Spinal cord (tissue), 10 donors: ENCODE data around the gene CD93. TPM values are rescaled to one million over a fixed set of nuclear protein-coding genes. Genes with fewer than 3 reads are reported as not detected.

Experiments
- DNase-seq, 6 donors: peaks; one replicate each; pipeline versions ENCODE4 v3.0.0 to v3.0.0-alpha.2; 2013 to 2015; ENCODE audit warnings: low spot score in 6 of 6, low read depth in 4 of 6
- H3K27ac ChIP-seq: one replicate; pipeline ENCODE4 v1.5.1; 2013; ENCODE audit warnings: low read depth, low read length, control low read depth
- H3K27me3 ChIP-seq: one replicate; pipeline ENCODE4 v1.6.1; 2013; ENCODE audit warnings: low read length; ENCODE audit not compliant: control insufficient read depth, insufficient read depth
- H3K36me3 ChIP-seq: one replicate; pipeline ENCODE4 v1.6.1; 2013; ENCODE audit warnings: low read length; ENCODE audit not compliant: control insufficient read depth, insufficient read depth
- H3K4me1 ChIP-seq: one replicate; pipeline ENCODE4 v1.6.1; 2013; ENCODE audit warnings: low read length; ENCODE audit not compliant: control insufficient read depth, insufficient read depth
- H3K4me3 ChIP-seq: one replicate; pipeline ENCODE4 v1.5.1; 2013; ENCODE audit warnings: low read depth, low read length, control low read depth
- H3K9me3 ChIP-seq: one replicate; pipeline ENCODE4 v1.6.1; 2013; ENCODE audit warnings: low read length; ENCODE audit not compliant: control insufficient read depth, insufficient read depth
- WGBS: methylation state at CpG from one replicate; pipeline ENCODE4 v1.1.5; 2013; ENCODE audit warnings: missing lambda C conversion rate; ENCODE audit not compliant: insufficient coverage; 5-methylcytosine and 5-hydroxymethylcytosine counted together
- polyA plus RNA-seq, 2 donors: library from polyadenylated mRNA; unstranded; fragments of 120-200 nt; gene quantifications; one replicate each; pipeline ENCODE4 v1.2.1, GENCODE V29; 2013; ENCODE audit not compliant: insufficient read length in 2 of 2
- total RNA-seq, 2 donors: library from RNA; depleted of rRNA in 1 of 2; stranded (reverse); fragments of 120-200 nt in 1 of 2; fragments of >200 nt in 1 of 2; gene quantifications; one replicate each; pipeline versions ENCODE4 v1.2.3 to v1.2.4, GENCODE V29; 2013 to 2014
- donor health status: healthy.

CD93 gene
- total and polyA plus RNA-seq, 4 donors, result 19.6 to 54.5 (median 26.6) TPM

GRCh38 chr20:23103284-23104018 lies 17.3 kb upstream of the CD93 start:
- Histone ChIP-seq H3K27me3 (no peaks in the 10 kb centered on the region), H3K4me3 (no peak overlapping the region), H3K4me1 (peaks cover 5% of the 10 kb centered on the region), H3K9me3 (no peaks in the 10 kb centered on the region), H3K36me3 (no peaks in the 10 kb centered on the region), H3K27ac (no peak overlapping the region)
- WGBS, result 74% methylated on average over 9 of the region's 11 CpGs
- peak in 1 of 6 donors; percentile 49 for DNase-seq

DNA sequence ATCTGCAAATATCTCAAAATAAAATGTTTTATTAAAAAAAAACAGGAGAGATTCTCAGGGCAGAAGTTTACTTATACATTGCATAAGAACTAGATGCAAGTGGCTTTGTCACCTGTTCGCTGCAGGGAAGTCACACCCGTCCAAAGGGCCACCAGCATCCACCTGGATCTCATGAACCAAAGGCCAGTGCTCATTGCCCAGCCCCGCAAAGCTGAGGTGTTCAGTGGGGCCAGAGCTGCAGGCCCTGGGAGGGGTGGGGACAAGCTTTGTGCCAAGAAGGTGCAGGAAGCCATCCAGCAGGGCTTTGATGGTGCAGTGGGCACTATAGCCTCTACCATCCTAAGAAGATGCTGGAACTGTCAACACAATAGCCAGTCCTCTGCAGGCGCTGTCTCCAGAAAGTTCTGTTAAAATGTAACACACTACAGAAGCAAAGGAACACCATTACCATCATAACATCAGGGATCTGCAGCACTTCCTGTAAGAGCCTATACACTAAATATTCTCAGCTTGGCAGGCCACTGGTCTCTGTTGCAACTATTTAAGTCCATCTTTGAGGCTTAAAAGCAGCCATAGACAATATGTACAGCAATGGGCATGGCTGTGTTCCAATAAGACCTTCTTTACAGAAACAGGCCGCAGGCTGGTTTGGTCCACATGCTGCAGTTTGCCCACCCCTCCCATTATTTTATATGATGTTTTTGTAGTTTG lies 15.7 kb upstream of the CD93 start:
- WGBS, result 100% methylated on average over 4 of the region's 5 CpGs
- Histone ChIP-seq H3K4me1 (peaks cover 5% of the 10 kb centered on the region), H3K9me3 (no peaks in the 10 kb centered on the region), H3K4me3 (no peak overlapping the region), H3K36me3 (no peaks in the 10 kb centered on the region), H3K27me3 (no peaks in the 10 kb centered on the region), H3K27ac (no peak overlapping the region)
- DNase-seq, result no peak

GRCh38 chr20:23100720-23101107 lies 14.6 kb upstream of the CD93 start:
- Histone ChIP-seq H3K36me3 (no peaks in the 10 kb centered on the region), H3K27ac (no peak overlapping the region), H3K9me3 (no peaks in the 10 kb centered on the region), H3K27me3 (no peaks in the 10 kb centered on the region), H3K4me3 (no peak overlapping the region), H3K4me1 (peaks cover 5% of the 10 kb centered on the region)
- no peak for DNase-seq

GRCh38 chr20:23099791-23100719 lies 13.9 kb upstream of the CD93 start:
- DNase-seq, result peak in 1 of 6 donors; percentile 82
- no peaks in the 10 kb centered on the region for H3K36me3 ChIP-seq
- H3K4me1 ChIP-seq, result peaks cover 5% of the 10 kb centered on the region
- no peaks in the 10 kb centered on the region for H3K27me3 ChIP-seq
- H3K9me3 ChIP-seq, result no peaks in the 10 kb centered on the region
- WGBS, result 43% methylated on average over 9 of the region's 13 CpGs
- H3K4me3 ChIP-seq, result no peak overlapping the region
- no peak overlapping the region for H3K27ac ChIP-seq

GRCh38 chr20:23097636-23098580 lies 11.8 kb upstream of the CD93 start:
- H3K27me3 ChIP-seq, result no peaks in the 10 kb centered on the region

GRCh38 chr20:23096986-23097520 lies 10.9 kb upstream of the CD93 start:
- 98% methylated on average over 9 of the region's 11 CpGs for WGBS
- Histone ChIP-seq H3K4me1 (peaks cover 9% of the 10 kb centered on the region), H3K27ac (no peak overlapping the region), H3K4me3 (no peak overlapping the region), H3K9me3 (no peaks in the 10 kb centered on the region), H3K27me3 (no peaks in the 10 kb centered on the region), H3K36me3 (no peaks in the 10 kb centered on the region)
- DNase-seq, result no peak

More at GRCh38 chr20:23097636-23098580, 11.8 kb upstream of the CD93 start:
- Histone ChIP-seq H3K36me3 (no peaks in the 10 kb centered on the region), H3K9me3 (no peaks in the 10 kb centered on the region), H3K4me3 (no peak overlapping the region), H3K4me1 (peaks cover 9% of the 10 kb centered on the region), H3K27ac (no peak overlapping the region)
- 76% methylated on average over 14 of the region's 16 CpGs for WGBS
- no peak for DNase-seq

DNA sequence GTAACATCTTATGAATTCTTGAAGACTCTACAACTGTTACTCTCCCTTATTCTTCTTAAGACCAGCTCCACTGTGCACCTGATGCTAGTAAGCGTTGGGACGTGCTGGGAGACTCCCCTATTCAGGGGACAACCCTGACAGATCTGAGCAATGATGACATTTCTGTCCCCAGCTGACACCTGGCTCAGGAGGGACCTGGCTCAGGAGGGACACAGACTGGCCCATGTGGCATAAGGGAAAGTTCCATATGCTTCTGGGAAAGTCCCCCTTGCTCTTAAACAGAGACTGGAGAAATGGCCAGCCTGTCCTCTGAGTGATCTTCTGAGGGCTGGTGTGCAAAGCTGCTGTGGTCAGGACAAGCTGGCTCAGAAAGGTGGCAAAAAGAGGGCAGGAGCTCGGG lies 10.0 kb upstream of the CD93 start:
- no peak for DNase-seq
- no peaks in the 10 kb centered on the region for H3K36me3 ChIP-seq

GRCh38 chr20:23095499-23095898 lies 9.4 kb upstream of the CD93 start:
- no peaks in the 10 kb centered on the region for H3K36me3 ChIP-seq
- no peak overlapping the region for H3K4me3 ChIP-seq
- H3K27ac ChIP-seq, result no peak overlapping the region
- DNase-seq, result peak in 1 of 6 donors; percentile 26
- H3K9me3 ChIP-seq, result no peaks in the 10 kb centered on the region
- 88% methylated on average over 3 of the region's 3 CpGs for WGBS
- H3K4me1 ChIP-seq, result peaks cover 9% of the 10 kb centered on the region
- no peaks in the 10 kb centered on the region for H3K27me3 ChIP-seq

More for the DNA sequence above, 10.0 kb upstream of the CD93 start:
- WGBS, result 86% methylated on average over 3 of the region's 3 CpGs
- no peak overlapping the region for H3K4me3 ChIP-seq
- H3K27ac ChIP-seq, result no peak overlapping the region
- no peaks in the 10 kb centered on the region for H3K27me3 ChIP-seq
- H3K9me3 ChIP-seq, result no peaks in the 10 kb centered on the region
- peaks cover 9% of the 10 kb centered on the region for H3K4me1 ChIP-seq
